Measurements from ENCODE around the gene SLC18A2. TPM values are rescaled to one million over a fixed set of nuclear protein-coding genes. Genes with fewer than 3 reads are reported as not detected.
A peak's percentile ranks its signal among the peaks of the same experiment; 100 is the strongest.

SLC18A2 gene
- total RNA-seq, 1 experiment from 2014 or later, result not detected

GRCh38 chr10:117224881-117225280, 16.0 kb upstream of the SLC18A2 start:
- H3K27me3 ChIP-seq (ENCODE audit: control insufficient read depth, insufficient read depth, low read length), result peaks cover 19% of the 10 kb centered on the region
- H3K27ac ChIP-seq (ENCODE audit: low read length), result no peak overlapping the region
- no peaks in the 10 kb centered on the region for H3K4me1 ChIP-seq (ENCODE audit: control insufficient read depth, insufficient read depth, low read length)
- BruUV-seq (replicated peaks), result no TSS peak
- intact Hi-C loops (cut with micrococcal nuclease; ENCODE audit: unreplicated experiment), result no loop called here
- ChIA-PET CTCF (no interaction called here), POLR2A (no interaction called here)
- H3K4me3 ChIP-seq (ENCODE audit: low read depth in 2 of 2, low read length in 2 of 2), result no peak overlapping the region
- no peaks in the 10 kb centered on the region for H3K9me3 ChIP-seq (ENCODE audit: control insufficient read depth, insufficient read depth, low read depth, low read length)
- no peak for TF ChIP-seq POLR2AphosphoS5 (IDR thresholded peaks at IDR 0.05; ENCODE audit: low read depth, low read length)
- no peak for TF ChIP-seq SIN3A (IDR thresholded peaks at IDR 0.05; ENCODE audit: borderline replicate concordance, insufficient read depth, low read depth, low read length)
- no peak for TF ChIP-seq CTCF (IDR thresholded peaks at IDR 0.05)
- TF ChIP-seq TCF7L2 (IDR thresholded peaks at IDR 0.05; ENCODE audit: low read depth, low read length), result no peak
- TF ChIP-seq REST (IDR thresholded peaks at IDR 0.05; ENCODE audit: insufficient read depth in 1 of 2, low read depth in 2 of 2, low read length in 1 of 2), result no peak
- no peaks in the 10 kb centered on the region for H3K36me3 ChIP-seq (ENCODE audit: control insufficient read depth, insufficient read depth, low read length)
- DNase-seq (ENCODE audit: low read depth, low spot score), result no peak
- no peak for ATAC-seq
- in situ Hi-C loops (cut with HindIII; ENCODE audit: low pct_unique_long_range_greater_than_20kb, low sequenced_read_pairs), result no loop called here

- ATAC-seq (no peak), DNase-seq (ENCODE audit: low read depth, low spot score) (no peak)
- no peaks in the 10 kb centered on the region for H3K36me3 ChIP-seq (ENCODE audit: control insufficient read depth, insufficient read depth, low read length)
- H3K4me3 ChIP-seq (ENCODE audit: low read depth in 2 of 2, low read length in 2 of 2), result no peak overlapping the region
- no peaks in the 10 kb centered on the region for H3K9me3 ChIP-seq (ENCODE audit: control insufficient read depth, insufficient read depth, low read depth, low read length)
- intact Hi-C loops (cut with micrococcal nuclease; ENCODE audit: unreplicated experiment), result no loop called here
- TF ChIP-seq POLR2AphosphoS5 (IDR thresholded peaks at IDR 0.05; ENCODE audit: low read depth, low read length) (no peak), CTCF (IDR thresholded peaks at IDR 0.05) (peak; percentile 69)
- H3K27me3 ChIP-seq (ENCODE audit: control insufficient read depth, insufficient read depth, low read length), result peaks cover 27% of the 10 kb centered on the region
- in situ Hi-C loops (cut with HindIII; ENCODE audit: low pct_unique_long_range_greater_than_20kb, low sequenced_read_pairs), result no loop called here
- POLR2A ChIA-PET, result no interaction called here
- no peak overlapping the region for H3K27ac ChIP-seq (ENCODE audit: low read length)
- CTCF ChIA-PET, result interaction anchor here (0.6 to 0.9 kb wide), 3 partner anchors 93 to 1742 kb away, joined by 3 to 4 read pairs (median 3); no protein-coding TSS in a partner anchor
- BruUV-seq (replicated peaks), result no TSS peak
- H3K4me1 ChIP-seq (ENCODE audit: control insufficient read depth, insufficient read depth, low read length), result no peaks in the 10 kb centered on the region
Observed at GRCh38 chr10:117226813-117227451, 14.0 kb upstream of the SLC18A2 start.
